HG02642 (cell line): ENCODE results near the gene DNM1.
"Not testable (repeated sequence)": the region's sequence is repeated elsewhere in the genome, so short reads cannot be mapped to it uniquely, and the experiment has no call there.

Experiments used
- ATAC-seq: cut with Tn5 transposase; IDR thresholded peaks from one replicate; pipeline ENCODE4 v1.9.1; 2021; ENCODE audit warnings: mild to moderate bottlenecking; ENCODE audit not compliant: unreplicated experiment, poor library complexity

Gene DNM1

DNA sequence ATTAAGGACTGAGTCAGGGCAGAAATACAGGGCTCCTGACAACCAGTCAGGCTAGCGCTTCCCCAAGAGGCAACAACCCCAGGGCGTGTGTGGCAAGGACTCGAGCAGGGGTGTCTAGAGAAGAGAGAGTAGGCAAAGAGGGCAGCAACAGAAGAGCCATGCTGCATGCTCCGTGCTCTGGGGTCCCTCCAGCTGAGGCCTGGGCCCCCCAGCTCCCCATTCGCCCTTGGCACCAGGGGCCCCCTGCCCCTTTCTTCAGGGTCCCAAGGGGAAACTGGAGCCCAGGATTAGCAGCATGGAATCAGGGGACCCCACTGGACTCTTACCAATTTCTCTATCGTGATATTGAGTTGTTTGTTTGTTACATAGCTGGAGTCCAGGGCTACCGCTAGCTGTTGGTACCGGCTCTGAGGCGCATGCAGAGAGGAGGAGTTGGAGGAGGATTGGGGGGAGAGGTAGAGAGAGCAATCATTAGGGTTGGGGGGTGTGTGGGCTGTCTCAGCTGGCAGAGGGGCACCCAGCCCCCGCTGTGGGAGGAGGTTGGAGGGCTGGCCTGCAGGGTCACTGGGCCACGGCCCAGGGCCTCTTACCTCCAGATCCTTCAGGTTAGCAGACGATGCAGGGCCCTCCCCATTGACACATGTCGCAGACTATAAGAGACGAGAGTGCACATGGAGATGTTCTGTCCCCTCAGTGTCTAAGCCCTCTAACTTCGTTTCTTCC, 63.9 kb downstream of the DNM1 start:
- ATAC-seq, result no peak

DNA sequence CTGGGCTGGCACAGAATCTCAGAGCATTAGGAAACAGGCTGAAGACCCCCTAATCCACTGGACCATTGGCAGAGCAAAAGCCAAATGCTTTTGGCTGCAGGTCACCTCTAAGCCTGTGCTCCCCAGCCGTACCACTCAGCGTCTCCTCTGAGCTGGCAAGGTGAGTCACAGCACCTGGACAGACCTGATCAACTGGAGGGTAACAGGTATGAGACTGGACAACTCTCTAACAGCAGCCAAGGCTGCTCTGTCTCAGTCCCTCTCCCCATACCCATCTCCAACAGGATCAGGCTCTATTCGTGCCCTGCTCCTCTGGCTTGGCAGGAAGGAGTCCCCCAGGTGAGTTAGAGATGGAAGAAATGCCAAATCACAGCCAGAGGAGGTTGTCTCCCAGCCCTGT, 67.9 kb downstream of the DNM1 start:
- ATAC-seq, result no peak

DNA sequence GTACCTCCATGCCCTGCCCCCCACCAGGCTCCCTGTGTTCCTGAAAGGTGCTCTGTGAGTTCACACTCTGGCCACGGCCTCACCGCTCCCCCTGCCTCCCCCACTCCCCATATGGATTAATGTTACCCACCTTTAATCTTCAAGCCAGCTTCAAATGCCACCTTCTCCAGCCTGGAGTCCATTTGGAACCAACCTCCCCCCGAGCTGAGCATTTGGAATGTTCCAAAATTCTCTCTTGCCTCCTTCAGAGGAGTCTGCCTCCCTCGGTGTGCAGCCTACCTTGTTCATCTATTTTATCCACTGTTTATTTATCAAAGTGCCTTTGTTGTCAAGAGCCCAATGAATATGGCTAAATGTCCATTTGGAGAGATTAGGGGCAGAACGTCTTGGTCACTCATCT, 68.3 kb downstream of the DNM1 start:
- no peak for ATAC-seq

DNA sequence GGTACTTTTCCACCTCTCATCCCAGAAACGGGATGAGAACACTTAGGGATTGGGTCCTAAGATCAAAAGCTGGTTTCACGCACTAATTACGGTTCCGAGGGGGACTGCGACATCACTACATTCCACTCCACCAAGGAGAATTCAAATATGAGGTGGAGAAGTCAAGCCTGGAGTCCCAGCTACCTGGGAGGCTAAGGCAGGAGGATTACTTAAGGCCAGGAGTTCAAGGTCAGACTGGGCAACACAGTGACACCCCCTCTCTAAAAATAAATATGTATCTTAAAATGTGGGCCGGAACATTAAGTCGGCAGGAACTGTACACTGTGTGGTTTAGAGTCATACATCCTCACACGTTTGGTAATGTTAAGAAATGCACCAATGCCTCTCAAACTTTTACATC, 71.1 kb downstream of the DNM1 start:
- no peak for ATAC-seq

DNA sequence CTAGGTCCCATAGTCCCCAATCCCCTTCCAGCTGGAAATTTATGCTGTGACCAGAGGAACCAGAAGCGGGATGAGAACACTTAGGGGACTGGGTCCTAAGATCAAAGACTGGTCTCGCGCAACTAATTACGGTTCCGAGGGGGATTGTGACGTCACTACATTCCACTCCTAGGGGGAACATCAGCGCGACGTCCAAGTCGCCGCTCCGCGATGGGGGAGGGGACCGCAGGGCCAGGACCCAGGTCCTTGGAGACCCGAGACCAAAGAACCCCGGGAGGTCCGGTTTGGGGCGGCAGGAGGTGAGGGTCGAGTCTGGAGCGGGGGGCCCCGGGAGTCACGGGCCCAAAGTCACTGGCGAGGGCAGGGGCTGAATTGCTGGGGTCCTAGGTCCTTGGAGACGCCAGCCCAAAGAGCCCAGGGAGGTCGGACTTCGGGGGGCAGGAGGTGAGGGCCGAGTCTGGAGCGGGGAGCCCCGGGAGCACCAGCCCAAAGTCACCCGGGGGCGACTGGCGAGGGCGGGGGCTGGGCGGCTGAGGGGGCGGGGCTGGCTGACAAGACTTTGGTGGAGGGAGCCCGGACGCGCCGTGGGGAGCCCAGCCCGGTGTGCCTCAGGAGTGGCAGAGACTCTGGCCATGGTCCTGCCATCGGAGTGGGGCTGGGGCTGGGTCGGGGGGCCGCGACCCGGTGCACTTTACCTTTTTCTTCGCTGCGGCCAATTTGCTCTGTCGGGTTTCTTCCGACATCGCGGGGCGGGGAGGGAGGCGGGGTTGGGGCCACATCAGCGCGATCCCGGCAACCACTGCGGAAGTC, 72.2 kb downstream of the DNM1 start, which contains the start of gene GOLGA2:
TSS of gene GOLGA2 (minus strand) at position 810 of the 810 bp plus-strand sequence. CDS start at position 779, 31 bp downstream.
- peak; percentile 56 for ATAC-seq

DNA sequence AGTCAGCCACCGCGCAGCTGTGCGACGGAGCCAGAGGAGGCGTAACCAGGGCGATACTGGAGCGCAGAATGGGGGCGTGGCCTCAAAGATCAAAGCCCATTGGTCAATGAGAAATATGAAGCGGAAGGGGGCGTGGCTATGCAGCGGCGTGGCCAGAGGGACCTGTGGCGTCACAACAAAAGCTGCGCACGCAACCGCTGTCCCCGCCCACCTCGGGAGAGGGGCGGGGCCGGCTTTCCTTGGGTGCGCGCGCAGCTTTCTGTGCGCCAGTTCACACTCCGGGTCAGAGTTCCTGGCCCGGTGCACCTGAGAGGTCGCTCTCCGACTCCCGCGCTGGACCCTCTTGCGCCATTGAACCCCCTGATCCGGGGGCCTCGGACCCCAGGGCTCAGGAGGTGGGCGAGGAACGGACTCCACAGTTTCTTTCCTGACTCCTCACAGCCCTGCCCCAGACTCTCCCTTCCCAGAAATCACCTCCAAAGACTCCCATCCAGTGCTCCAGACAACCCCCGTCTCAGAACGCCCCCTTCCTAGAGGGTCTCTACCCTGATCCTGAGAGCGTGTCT, 72.9 kb downstream of the DNM1 start, which contains the start of gene SWI5:
TSS of gene SWI5 (plus strand) at position 269 of the 566 bp plus-strand sequence.
- peak; percentile 95 for ATAC-seq

DNA sequence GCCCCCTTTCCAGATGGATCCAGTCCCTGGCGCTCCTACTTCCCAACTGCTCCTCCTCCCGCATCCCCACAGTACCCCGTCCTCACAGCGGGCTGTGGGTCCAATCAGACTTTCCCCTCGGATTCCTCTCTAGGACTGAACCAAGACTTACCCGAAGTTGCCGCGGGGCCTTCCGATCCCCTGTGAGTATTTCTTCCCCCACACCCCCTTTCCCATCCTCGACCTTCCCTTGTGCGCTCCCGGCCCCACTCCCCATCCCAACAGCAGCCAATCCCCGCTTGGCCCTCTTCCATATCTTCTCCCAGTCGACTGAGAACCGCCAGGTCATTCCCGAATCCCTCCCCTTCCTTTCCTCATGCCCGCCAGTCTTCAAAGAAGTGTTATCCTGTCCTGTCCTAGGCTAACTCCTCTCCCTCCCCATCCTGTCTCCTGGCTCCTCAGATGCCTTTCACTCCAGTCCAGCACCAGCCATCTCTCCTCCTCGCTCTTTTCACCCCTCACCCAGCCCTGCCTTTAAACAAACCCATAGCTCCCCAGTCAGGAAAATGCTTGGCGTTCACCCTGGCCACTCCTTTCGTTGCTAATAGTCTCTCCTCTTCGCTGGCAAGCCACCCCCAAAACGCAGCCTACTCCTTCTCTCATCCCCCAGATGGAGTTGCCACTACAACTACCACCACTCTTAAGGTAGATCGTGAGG, 73.5 kb downstream of the DNM1 start:
- ATAC-seq, result no peak

DNA sequence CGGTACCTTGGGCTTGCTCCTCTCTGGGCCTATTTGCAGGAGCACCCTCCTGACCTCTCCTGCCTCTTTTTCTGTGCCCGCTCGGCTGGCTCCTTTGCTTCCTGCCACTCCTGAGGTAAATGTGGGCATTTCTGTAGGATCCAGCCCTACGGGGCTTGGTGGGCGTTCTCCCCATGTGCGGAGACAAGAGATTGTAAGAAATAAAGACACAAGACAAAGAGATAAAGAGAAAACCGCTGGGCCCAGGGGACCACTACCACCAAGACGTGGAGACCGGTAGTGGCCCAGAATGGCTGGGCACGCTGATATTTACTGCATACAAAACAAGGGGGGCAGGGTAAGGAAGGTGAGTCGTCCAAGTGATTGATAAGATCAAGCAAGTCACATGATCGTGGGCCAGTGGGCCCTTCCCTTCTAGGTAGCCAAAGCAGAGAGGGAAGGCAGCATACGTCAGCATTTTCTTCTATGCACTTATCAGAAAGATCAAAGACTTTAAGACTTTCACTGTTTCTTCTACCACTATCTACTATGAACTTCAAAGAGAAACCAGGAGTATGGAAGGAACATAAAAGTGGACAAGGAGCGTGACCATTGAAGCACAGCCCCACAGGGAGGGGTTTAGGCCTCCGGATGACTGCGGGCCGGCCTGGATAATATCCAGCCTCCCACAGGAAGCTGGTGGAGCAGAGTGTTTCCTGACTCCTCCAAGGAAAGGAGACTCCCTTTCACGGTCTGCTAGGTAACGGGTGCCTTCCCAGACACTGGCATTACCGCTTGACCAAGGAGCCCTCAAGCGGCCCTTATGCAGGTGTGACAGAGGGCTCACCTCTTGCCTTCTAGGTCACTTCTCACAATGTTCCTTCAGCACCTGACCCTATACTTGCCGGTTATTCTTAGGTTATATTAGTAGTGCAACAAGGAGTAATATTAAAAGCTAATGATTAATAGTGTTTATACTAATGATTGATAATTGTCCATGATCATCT, 76.2 kb downstream of the DNM1 start:
- not testable (repeated sequence) for ATAC-seq

DNA sequence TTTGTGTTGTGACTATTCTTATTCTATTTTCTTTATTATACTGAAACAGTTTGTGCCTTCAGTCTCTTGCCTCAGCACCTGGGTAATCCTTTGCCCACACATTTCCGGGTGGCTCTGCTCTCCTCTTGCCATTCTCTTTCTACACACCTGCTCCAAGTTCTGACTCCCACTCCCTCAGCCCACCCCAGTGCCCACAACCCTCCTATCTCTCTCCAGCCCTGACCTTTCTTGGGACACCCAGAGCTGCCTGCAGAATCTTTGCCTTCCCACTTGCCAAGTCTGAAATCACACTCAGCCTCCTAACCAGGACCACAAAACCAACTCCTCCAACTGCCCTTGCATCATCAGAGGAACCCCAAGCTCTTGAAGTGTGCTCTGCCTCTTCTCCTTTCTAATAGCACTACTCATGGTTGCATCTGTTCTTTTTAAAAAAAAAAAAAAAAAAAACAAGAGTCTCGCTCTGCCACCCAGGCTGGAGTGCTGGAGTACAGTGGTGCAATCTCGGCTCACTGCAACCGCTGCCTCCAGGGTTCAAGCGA, 77.0 kb downstream of the DNM1 start:
- ATAC-seq, result no peak

DNA sequence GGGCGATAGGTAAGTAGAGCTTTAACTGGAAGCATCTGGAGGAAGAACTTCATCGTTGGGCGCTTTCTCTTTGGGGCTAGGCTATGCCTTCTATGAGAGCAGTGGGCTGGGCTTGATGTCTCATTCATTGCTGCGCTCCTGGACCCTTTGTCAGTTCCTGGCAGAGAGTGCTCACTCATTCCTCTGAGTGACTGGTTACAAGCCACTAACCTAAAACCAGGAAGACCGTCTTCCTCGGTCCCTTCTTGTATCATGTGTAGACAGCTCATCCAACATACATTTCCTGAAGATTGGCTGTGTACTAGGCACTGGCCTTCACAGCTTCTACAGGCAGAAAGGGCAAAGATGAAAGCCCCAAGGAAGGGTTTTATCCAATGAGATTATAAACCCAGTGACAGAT, 79.3 kb downstream of the DNM1 start:
- ATAC-seq, result no peak

DNA sequence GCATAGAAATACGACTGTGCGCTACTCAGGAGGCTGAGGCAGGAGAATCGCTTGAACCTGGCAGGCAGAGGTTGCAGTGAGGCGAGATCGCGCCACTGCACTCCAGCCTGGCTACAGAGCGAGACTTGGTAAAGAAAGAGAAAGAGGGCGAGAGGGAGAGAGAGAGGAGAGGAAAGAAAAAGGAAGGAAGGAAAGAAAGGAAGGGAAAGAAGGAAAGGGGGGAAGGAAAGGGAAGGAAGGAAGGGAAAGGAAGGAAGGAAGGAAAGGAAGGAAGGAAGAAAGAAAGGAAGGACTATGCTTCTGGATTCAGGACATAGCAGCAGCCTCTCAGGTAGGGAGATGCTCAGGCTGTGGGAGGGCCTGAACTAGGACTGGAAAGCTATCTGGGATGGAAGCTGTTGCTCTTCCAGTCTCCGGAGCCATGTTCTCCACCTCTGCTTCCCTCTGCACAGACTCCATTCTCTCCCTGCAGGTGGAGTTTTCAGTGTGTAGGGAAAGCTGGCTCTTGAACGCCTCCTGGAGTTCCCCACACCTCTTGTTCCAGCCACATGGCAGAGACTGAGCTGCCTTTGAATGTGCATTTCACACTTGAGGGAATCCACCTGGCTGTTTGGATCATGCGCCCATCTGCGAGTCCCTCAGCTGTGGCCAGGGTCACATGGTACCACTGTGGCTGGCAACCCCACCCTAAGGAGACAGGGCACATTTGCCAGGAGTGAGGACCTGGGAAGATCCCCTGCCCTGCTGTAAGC, 82.0 kb downstream of the DNM1 start:
- no peak for ATAC-seq

DNA sequence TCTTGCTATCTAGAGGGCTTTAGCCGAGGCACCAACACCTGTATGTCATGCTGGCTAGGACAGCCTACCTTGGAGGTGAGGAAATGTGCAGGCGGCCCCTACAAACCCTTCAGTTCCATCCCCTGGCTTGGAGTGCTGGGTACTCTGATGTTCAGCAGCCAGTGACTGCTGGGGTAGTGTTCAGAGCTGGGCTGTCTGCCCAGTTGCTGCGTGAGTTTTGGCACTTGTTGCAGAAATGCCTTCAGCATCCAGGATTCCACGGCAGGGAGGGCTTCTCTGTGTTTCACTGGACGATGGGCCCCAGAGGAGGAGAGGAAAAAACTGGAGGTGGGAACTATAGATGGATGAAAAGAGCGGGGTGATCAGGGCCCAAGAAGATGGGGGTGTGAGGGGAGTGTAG, 83.3 kb downstream of the DNM1 start:
- no peak for ATAC-seq

DNA sequence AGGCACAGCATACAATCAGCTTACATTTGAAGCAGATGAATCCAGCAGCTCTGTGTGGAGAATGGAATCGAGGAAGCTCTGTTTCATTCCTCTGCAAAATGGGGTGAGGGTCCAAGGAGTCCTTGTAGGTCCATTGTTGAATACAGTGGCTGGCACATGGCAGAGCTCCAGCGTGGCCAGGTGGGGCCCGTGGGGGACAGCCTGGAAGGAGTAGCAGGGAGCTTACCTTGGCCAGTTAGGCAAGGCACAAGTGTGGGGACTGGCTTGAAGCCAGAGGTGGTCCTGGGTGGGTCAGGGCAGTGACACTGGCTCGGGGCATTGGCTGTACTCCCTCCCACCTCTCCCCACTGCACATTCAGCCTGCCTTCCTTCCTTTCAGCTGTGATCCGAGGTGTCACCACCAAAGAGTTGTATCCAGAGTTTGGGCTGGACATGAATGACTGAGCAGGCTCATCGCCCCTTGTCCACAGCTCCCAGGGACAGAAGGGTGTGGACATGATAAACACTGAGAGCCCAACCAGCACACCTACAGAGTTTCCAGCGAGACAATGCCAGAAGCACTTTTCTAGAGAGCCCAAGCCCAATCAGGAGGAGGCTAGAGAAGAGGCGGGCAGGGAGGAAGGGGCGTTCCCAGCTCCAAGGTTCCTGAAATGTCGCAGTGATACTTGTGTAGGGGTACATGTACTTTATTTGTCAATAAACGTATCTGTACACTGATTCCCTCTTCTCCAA, 85.3 kb downstream of the DNM1 start:
- no peak for ATAC-seq

DNA sequence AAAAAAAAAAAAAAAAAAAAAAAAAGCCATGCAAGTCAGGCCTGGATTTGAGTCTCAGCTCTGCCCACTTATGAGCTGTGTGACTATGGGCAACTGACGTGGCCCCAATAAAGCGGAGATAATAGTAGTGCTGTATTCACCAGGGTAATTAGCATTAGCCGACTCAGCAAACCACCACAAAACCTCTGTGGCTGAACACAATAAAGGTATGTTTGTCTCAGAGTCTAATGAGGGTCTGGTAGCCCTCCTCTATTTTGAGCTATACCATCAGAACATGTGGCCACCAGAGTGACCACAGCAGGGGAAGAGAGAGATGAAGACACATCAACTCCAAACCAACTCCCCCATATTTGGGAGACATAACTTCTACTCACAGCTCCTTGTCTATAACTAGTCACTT, 88.8 kb downstream of the DNM1 start:
- no peak for ATAC-seq

DNA sequence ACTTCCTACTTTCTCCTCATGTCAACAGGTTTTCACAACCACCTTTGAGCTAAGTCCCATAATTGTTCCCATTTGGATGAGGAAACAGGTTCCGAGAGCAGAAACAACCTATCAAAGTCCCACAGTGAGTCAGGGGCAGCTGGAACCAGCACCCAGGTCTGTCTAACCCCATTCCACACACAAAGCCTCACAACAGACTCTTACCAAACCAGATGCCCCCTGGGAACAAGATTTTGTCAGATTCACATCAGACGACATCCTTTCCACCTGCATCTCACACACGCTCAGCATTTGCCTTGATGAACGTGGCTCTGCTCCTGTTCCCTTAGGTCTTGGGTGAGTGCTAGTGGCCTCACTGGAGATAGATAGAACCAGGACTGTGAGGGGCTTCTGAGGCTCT, 89.9 kb downstream of the DNM1 start:
- ATAC-seq, result no peak

DNA sequence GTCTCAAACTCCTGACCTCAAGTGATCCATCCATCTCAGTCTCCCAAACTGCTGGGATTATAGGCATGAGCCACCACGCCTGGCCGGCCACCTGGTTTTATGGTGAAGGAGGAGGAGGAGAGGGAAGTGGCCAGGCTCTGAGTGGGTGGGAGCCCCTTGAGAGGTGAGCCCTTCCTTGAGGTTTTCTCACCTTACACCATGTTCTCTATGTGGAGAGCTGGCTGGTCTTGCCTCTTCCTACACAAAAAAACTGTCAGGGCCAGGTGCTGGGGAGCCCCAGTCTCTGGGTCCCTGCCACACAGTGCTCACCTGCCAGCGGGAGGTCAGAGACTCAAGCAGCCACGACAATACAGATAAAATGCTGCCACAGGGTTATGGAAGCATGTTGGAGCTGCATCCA, 91.0 kb downstream of the DNM1 start:
- ATAC-seq, result no peak

DNA sequence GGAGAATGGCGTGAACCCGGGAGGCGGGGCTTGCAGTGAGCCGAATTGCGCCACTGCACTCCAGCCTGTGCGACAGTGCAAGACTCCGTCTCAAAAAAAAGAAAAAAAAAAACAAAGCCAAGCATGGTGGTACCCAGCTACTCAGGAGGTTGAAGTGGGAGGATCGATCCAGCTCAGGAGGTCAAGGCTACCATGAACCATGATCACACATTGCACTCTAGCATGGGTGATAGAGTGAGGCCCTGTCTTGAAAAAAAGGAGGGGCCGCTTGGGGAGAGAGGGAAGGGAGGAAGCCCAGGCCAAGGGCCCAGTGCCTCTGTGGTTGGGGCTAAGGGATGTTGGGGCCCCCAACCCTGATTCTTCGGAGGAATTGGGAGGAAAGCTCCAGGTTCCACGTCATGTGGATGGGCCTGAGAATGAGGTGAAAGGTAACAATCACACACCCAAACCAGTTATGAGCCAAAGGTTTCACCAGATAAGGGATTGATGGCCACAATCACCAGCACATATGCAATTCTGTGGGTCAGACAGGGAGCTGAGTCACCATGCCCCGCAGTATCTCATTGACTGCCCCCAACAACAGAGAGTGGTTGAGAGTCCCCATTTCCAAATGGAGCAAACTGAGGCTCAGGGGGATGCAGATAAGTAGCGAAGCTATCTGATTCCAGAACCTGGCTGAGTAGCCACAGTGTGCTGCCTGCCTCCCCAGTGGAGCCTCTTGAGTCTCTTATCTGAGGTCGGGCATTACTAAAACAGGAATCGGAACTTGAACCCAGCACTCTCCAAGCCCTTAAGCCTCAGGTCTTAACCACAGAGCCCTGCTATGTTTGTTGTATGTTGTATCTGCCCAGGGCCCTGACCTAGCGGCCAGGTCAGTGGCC, 93.4 kb downstream of the DNM1 start:
- no peak for ATAC-seq
